ENCODE results near the gene DCPS. TPM values are rescaled to one million over a fixed set of nuclear protein-coding genes. Genes with fewer than 3 reads are reported as not detected.

Gene DCPS
- total and polyA plus RNA-seq, 2 of the 4 experiments (the other 2 are of a cell fraction) = 19.7 to 34.8 TPM

- ATAC-seq (ENCODE audit: low read depth) = no peak
- Histone ChIP-seq H3K14ac (replicated peaks; ENCODE audit: low read depth, low read length) (no peak overlapping the region), H2AK5ac (ENCODE audit: low read depth, low read length) (no peak overlapping the region), H2AK9ac (replicated peaks; ENCODE audit: low read depth, low read length, poor library complexity) (no peak overlapping the region), H2BK15ac (ENCODE audit: low read depth, low read length) (no peak overlapping the region), H3K4me2 (ENCODE audit: low read depth, low read length) (no peak overlapping the region), H2BK120ac (ENCODE audit: low read depth, low read length) (no peak overlapping the region), H4K91ac (ENCODE audit: insufficient read depth, low read depth, low read length) (no peak overlapping the region), H3K4me3 (ENCODE audit: insufficient read depth, low read depth, low read length) (no peak overlapping the region), H3K27ac (ENCODE audit: insufficient read depth, low read length) (no peak overlapping the region), H3K56ac (ENCODE audit: extremely low read depth, insufficient read depth, low read length) (no peak overlapping the region), H3K18ac (ENCODE audit: low read depth, low read length) (no peak overlapping the region), H2AFZ (replicated peaks; ENCODE audit: low read length, poor library complexity) (no peak overlapping the region), H4K20me1 (ENCODE audit: insufficient read depth, low read length) (peaks cover 5% of the 10 kb centered on the region; the same call in 1 of the 2 replicates), H3K79me1 (ENCODE audit: low read depth in 1 of 2, low read length in 2 of 2) (peaks cover 6 to 24% of the 10 kb centered on the region in 2 experiments; a peak in 3 of 4 replicates), H3K27me3 (ENCODE audit: control insufficient read depth, insufficient read depth, low read length) (no peaks in the 10 kb centered on the region), H3K9me1 (ENCODE audit: insufficient read depth, low read length) (no peaks in the 10 kb centered on the region; the same call in 1 of the 2 replicates), H3K9ac (ENCODE audit: low read depth, low read length) (no peak overlapping the region), H3K36me3 (ENCODE audit: control insufficient read depth, insufficient read depth, low read length) (no peaks in the 10 kb centered on the region), H4K5ac (ENCODE audit: low read depth, low read length) (no peak overlapping the region), H3K23ac (ENCODE audit: low read depth, low read length) (no peak overlapping the region), H2BK5ac (ENCODE audit: low read depth, low read length, poor library complexity, severe bottlenecking) (no peak overlapping the region), H3K4me1 (ENCODE audit: control insufficient read depth, insufficient read depth, low read length) (peaks cover 7% of the 10 kb centered on the region), H3K4ac (ENCODE audit: low read depth, low read length) (no peak overlapping the region), H2BK20ac (ENCODE audit: low read depth, low read length) (no peak overlapping the region), H4K8ac (ENCODE audit: low read depth in 2 of 2, low read length in 2 of 2) (no peak overlapping the region), H3K9me3 (ENCODE audit: control insufficient read depth, insufficient read depth, low read length) (no peaks in the 10 kb centered on the region)
- intact Hi-C loops (cut with micrococcal nuclease) (no loop called here), in situ Hi-C loops (cut with MboI; ENCODE audit: low sequenced_read_pairs) (no loop called here), dilution Hi-C loops (cut with HindIII; ENCODE audit: low sequenced_read_pairs, unreplicated experiment) (no loop called here)
- POLR2A ChIA-PET (ENCODE audit: unreplicated experiment) = no interaction called here
- CTCF ChIA-PET = no interaction called here
- BruUV-seq (replicated peaks) = no TSS peak
- WGBS, 2 experiments (ENCODE audit: extremely low coverage in 2 of 2, insufficient read length in 1 of 2) = no CpG with 5 or more reads among the region's 7 CpGs
- TF ChIP-seq POLR2A (IDR thresholded peaks at IDR 0.05; ENCODE audit: low read depth, low read length) = no peak
- TF ChIP-seq CTCF (conservative IDR thresholded peaks at IDR 0.05; ENCODE audit: low read depth, low read length) = no peak
- no peak for TF ChIP-seq SMC3 (IDR thresholded peaks at IDR 0.05; ENCODE audit: low read depth, low read length)
- no peak for TF ChIP-seq CEBPB (IDR thresholded peaks at IDR 0.05; ENCODE audit: low read depth, low read length)
- TF ChIP-seq RFX5 (IDR thresholded peaks at IDR 0.05; ENCODE audit: low read depth, low read length) = no peak
- no peak for TF ChIP-seq MAZ (IDR thresholded peaks at IDR 0.05; ENCODE audit: borderline replicate concordance, low read depth, low read length)
- no peak for TF ChIP-seq ELK1 (IDR thresholded peaks at IDR 0.05; ENCODE audit: borderline replicate concordance, low read depth, low read length)
- no peak for TF ChIP-seq USF2 (IDR thresholded peaks at IDR 0.05; ENCODE audit: low read depth, low read length)
- TF ChIP-seq RAD21 (IDR thresholded peaks at IDR 0.05; ENCODE audit: low read length) = no peak
- no peak for TF ChIP-seq BHLHE40 (IDR thresholded peaks at IDR 0.05; ENCODE audit: low read depth, low read length)
- TF ChIP-seq MAFK (IDR thresholded peaks at IDR 0.05; ENCODE audit: low read depth, low read length) = no peak
- no peak for TF ChIP-seq CHD1 (IDR thresholded peaks at IDR 0.05; ENCODE audit: low read depth, low read length)
- no peak for TF ChIP-seq FOS (IDR thresholded peaks at IDR 0.05; ENCODE audit: low read depth, low read length)
- TF ChIP-seq RCOR1 (IDR thresholded peaks at IDR 0.05; ENCODE audit: insufficient replicate concordance, low read length) = no peak
- no peak for TF ChIP-seq NFE2L2 (IDR thresholded peaks at IDR 0.05; ENCODE audit: low read depth, low read length)
- TF ChIP-seq MXI1 (IDR thresholded peaks at IDR 0.05; ENCODE audit: borderline replicate concordance, low read depth, low read length) = no peak
- DNase-seq = no peak
These were observed 67.7 kb downstream of the DCPS start for GRCh38 chr11:126371595-126371994.

All from IMR-90 (cell line).